OCI-LY7 (cell line): ENCODE measurements around the gene AIFM2.

Experiments used
- EZH2phosphoT487 ChIP-seq: fragments of 200-600 bp; sonication (generic); IDR thresholded peaks from 2 replicates; pipeline ENCODE4 v1.6.1; 2018; ENCODE audit warnings: low read depth, borderline replicate concordance, mild to moderate bottlenecking, mixed run types, antibody characterized with exemption, low read length, moderate library complexity, mixed read lengths
- TF ChIP-seq, protein P1 (sequence below): fragments of 200-600 bp; sonication (generic); conservative IDR thresholded peaks from 2 replicates; pipeline ENCODE4 v1.5.1; 2014; ENCODE audit warnings: mild to moderate bottlenecking, antibody characterized with exemption, low read length, moderate library complexity, mixed read lengths

DNA sequence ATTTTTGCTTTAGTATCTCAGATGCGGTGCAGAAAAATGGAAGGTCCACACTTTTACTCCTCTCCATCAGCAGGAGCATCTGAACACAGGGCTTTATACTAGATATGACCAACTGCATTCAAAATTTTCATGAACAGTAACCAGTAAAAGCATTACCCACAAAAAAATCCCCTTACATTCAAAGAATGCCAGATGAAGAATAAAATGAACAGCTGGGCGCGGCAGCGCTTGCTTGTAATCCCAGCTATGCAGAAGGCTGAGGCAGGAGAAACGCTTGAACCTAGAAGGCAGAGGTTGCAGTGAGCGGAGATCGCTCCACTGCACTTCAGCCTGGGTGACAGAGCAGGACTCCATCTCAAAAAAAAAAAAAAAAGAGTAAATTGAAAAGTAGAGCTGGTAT is 34.6 kb upstream of the AIFM2 start:
- TF ChIP-seq, protein P1, sequence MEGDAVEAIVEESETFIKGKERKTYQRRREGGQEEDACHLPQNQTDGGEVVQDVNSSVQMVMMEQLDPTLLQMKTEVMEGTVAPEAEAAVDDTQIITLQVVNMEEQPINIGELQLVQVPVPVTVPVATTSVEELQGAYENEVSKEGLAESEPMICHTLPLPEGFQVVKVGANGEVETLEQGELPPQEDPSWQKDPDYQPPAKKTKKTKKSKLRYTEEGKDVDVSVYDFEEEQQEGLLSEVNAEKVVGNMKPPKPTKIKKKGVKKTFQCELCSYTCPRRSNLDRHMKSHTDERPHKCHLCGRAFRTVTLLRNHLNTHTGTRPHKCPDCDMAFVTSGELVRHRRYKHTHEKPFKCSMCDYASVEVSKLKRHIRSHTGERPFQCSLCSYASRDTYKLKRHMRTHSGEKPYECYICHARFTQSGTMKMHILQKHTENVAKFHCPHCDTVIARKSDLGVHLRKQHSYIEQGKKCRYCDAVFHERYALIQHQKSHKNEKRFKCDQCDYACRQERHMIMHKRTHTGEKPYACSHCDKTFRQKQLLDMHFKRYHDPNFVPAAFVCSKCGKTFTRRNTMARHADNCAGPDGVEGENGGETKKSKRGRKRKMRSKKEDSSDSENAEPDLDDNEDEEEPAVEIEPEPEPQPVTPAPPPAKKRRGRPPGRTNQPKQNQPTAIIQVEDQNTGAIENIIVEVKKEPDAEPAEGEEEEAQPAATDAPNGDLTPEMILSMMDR, result no peak
- no peak for TF ChIP-seq EZH2phosphoT487
